GM12878 (cell line): ENCODE measurements around the gene SRCAP. TPM values are rescaled to one million over a fixed set of nuclear protein-coding genes. Genes with fewer than 3 reads are reported as not detected.

Experiments
- FOXK2 ChIP-seq: fragments of 450-650 bp; IDR thresholded peaks from 2 replicates; pipeline ENCODE4 v1.6.1; 2017; ENCODE audit warnings: mild to moderate bottlenecking, moderate library complexity
- HDAC6 ChIP-seq: fragments of 200-600 bp; sonication (generic); IDR thresholded peaks from one replicate; pipeline ENCODE4 v1.8.0; 2017; ENCODE audit warnings: antibody characterized with exemption; ENCODE audit not compliant: unreplicated experiment
- MLLT1 ChIP-seq: fragments of 450-650 bp; IDR thresholded peaks from 2 replicates; pipeline ENCODE4 v1.6.1; 2016; ENCODE audit warnings: mild to moderate bottlenecking
- MYB ChIP-seq: fragments of 150-350 bp; IDR thresholded peaks from 2 replicates; pipeline ENCODE4 v1.6.1; 2014; ENCODE audit warnings: mild to moderate bottlenecking, low read depth, low read length, borderline replicate concordance
- NFXL1 ChIP-seq: fragments of 450-650 bp; IDR thresholded peaks from 2 replicates; pipeline ENCODE4 v1.6.1; 2017; ENCODE audit warnings: antibody characterized with exemption, mild to moderate bottlenecking, borderline replicate concordance
- POLR2AphosphoS2 ChIP-seq: IDR thresholded peaks from 2 replicates; pipeline ENCODE4 v1.6.1; 2011; ENCODE audit warnings: low read depth, mild to moderate bottlenecking, low read length, improper control_type of control experiment, moderate library complexity
- RUNX3 ChIP-seq: IDR thresholded peaks from 2 replicates; pipeline ENCODE4 v1.6.1; 2012; ENCODE audit warnings: low read length, inconsistent platforms
- SIN3A ChIP-seq: IDR thresholded peaks from 2 replicates; pipeline ENCODE4 v1.6.1; 2012; ENCODE audit warnings: low read depth, low read length, improper control_type of control experiment
- SMAD5 ChIP-seq: IDR thresholded peaks from 2 replicates; pipeline ENCODE4 v1.6.1; 2016; ENCODE audit warnings: antibody characterized with exemption, low read depth
- TCF12 ChIP-seq: IDR thresholded peaks from 2 replicates; pipeline ENCODE4 v1.6.1; 2011; ENCODE audit warnings: low read depth, mild to moderate bottlenecking, low read length
- ZNF274 ChIP-seq: IDR thresholded peaks from one replicate; pipeline ENCODE4 v1.8.0; 2011; ENCODE audit not compliant: insufficient read length, insufficient read depth
- ZNF687 ChIP-seq: fragments of 450-650 bp; IDR thresholded peaks from 2 replicates; pipeline ENCODE4 v1.6.1; 2017; ENCODE audit warnings: mild to moderate bottlenecking, moderate library complexity
- polyA plus RNA-seq, 11 experiments: library from polyadenylated mRNA; depleted of rRNA in 4 of 11; unstranded in 6 of 11; stranded (reverse) in 5 of 11; fragments of >200 nt; fragmentation: Nextera tagmentation in 4 of 11; fragmentation: Illumina TruSeq in 1 of 11; extraction: Ambion mirVana in 4 of 11; extraction: Trizol in 1 of 11; gene quantifications; 1 replicate in 1 of 11; 2 replicates in 10 of 11; pipeline versions ENCODE4 v1.2.1 to v1.2.3, GENCODE V29; 2011 to 2016; ENCODE audit warnings: inconsistent platforms in 2 of 11, missing spikeins in 2 of 11, low read depth in 1 of 11
- total RNA-seq, 4 experiments: library from RNA; depleted of rRNA in 3 of 4; stranded (reverse); fragments of >200 nt in 3 of 4; fragmentation: Illumina TruSeq in 1 of 4; extraction: Trizol in 1 of 4; gene quantifications; 2 replicates each; pipeline versions ENCODE4 v1.2.1 to v1.2.3, GENCODE V29; 2013 to 2021
- TF ChIP-seq, protein P1 (sequence below): IDR thresholded peaks from 2 replicates; pipeline ENCODE4 v1.6.1; 2012; ENCODE audit warnings: mild to moderate bottlenecking, low read depth, low read length
- TF ChIP-seq, protein P2 (sequence below): fragments of 450-650 bp; IDR thresholded peaks from 2 replicates; pipeline ENCODE4 v1.6.1; 2017; ENCODE audit warnings: mild to moderate bottlenecking, moderate library complexity

SRCAP gene
- total and polyA plus RNA-seq, 10 of the 15 experiments (the other 5 are each of a cell fraction or from before 2014, with no cell fraction given): 0.24 to 58.4 (median 11.6) TPM

GRCh38 chr16:30747799-30748633, 49.0 kb downstream of the SRCAP start, which contains the start of gene PHKG2 (continued):
- TF ChIP-seq, protein P1, sequence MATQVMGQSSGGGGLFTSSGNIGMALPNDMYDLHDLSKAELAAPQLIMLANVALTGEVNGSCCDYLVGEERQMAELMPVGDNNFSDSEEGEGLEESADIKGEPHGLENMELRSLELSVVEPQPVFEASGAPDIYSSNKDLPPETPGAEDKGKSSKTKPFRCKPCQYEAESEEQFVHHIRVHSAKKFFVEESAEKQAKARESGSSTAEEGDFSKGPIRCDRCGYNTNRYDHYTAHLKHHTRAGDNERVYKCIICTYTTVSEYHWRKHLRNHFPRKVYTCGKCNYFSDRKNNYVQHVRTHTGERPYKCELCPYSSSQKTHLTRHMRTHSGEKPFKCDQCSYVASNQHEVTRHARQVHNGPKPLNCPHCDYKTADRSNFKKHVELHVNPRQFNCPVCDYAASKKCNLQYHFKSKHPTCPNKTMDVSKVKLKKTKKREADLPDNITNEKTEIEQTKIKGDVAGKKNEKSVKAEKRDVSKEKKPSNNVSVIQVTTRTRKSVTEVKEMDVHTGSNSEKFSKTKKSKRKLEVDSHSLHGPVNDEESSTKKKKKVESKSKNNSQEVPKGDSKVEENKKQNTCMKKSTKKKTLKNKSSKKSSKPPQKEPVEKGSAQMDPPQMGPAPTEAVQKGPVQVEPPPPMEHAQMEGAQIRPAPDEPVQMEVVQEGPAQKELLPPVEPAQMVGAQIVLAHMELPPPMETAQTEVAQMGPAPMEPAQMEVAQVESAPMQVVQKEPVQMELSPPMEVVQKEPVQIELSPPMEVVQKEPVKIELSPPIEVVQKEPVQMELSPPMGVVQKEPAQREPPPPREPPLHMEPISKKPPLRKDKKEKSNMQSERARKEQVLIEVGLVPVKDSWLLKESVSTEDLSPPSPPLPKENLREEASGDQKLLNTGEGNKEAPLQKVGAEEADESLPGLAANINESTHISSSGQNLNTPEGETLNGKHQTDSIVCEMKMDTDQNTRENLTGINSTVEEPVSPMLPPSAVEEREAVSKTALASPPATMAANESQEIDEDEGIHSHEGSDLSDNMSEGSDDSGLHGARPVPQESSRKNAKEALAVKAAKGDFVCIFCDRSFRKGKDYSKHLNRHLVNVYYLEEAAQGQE: no peak
- TF ChIP-seq ZNF274 (no peak), SMAD5 (peak; percentile 76; the same call in 1 of the 2 replicates), HDAC6 (no peak), POLR2AphosphoS2 (peak; percentile 71), MYB (no peak), MLLT1 (peak; percentile 97), TCF12 (0 out of 2 replicates have a peak, but pooled peaks have one; percentile 8), NFXL1 (no peak), SIN3A (0 out of 2 replicates have a peak, but pooled peaks have one; percentile 31), FOXK2 (no peak), RUNX3 (no peak), ZNF687 (peak; percentile 50; the same call in 1 of the 2 replicates)
- TF ChIP-seq, protein P2, sequence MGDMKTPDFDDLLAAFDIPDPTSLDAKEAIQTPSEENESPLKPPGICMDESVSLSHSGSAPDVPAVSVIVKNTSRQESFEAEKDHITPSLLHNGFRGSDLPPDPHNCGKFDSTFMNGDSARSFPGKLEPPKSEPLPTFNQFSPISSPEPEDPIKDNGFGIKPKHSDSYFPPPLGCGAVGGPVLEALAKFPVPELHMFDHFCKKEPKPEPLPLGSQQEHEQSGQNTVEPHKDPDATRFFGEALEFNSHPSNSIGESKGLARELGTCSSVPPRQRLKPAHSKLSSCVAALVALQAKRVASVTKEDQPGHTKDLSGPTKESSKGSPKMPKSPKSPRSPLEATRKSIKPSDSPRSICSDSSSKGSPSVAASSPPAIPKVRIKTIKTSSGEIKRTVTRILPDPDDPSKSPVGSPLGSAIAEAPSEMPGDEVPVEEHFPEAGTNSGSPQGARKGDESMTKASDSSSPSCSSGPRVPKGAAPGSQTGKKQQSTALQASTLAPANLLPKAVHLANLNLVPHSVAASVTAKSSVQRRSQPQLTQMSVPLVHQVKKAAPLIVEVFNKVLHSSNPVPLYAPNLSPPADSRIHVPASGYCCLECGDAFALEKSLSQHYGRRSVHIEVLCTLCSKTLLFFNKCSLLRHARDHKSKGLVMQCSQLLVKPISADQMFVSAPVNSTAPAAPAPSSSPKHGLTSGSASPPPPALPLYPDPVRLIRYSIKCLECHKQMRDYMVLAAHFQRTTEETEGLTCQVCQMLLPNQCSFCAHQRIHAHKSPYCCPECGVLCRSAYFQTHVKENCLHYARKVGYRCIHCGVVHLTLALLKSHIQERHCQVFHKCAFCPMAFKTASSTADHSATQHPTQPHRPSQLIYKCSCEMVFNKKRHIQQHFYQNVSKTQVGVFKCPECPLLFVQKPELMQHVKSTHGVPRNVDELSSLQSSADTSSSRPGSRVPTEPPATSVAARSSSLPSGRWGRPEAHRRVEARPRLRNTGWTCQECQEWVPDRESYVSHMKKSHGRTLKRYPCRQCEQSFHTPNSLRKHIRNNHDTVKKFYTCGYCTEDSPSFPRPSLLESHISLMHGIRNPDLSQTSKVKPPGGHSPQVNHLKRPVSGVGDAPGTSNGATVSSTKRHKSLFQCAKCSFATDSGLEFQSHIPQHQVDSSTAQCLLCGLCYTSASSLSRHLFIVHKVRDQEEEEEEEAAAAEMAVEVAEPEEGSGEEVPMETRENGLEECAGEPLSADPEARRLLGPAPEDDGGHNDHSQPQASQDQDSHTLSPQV: no peak
